ENCODE results near the gene CCR6. TPM values are rescaled to one million over a fixed set of nuclear protein-coding genes. Genes with fewer than 3 reads are reported as not detected.

CCR6 gene
- total and polyA plus RNA-seq, 10 of the 15 experiments (the other 5 are each of a cell fraction or from before 2014, with no cell fraction given) = 2.2 to 7.6 (median 6.7) TPM

DNA sequence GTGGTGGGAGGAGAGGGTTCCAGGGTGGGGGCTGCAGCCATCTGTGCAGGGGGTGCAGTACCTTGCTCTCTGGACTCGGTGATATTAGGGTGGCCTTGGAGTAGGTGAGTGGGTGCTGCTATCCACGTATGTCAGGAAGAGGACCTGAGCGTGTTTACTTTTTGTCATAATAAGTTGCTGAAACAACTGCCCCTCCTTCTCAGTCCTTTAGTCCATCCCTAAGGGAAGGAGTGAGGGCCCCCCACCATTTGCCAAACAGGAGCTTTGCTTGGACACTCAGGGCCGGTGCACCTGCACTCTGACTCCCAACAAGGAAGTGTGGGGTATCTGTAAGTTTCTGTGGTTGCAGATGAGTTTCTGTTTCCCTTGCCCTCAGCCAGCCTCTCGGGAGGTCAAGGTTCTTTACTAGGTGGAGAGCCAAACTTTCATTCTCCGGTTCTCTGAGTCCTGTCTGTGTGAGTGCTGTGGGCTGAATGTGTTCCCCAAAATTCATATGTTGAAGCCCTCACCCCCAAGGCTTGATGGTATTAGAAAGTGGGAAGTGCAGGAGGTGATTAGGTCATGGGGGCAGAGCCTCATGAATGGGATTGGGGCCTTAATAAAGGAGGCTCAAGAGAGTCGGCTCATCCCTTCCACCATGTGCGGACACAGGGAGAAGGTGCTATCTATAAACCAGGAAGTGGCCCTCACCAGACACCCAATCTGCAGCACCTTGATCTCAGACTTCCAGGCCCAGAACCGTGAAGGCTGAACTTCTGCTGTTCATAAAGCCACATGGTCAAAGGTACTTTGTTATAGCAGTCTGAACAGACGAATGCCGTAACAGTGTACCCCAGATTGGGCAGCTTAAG, 19.6 kb upstream of the CCR6 start (continued):
- TF ChIP-seq HDAC2 (IDR thresholded peaks at IDR 0.05) (no peak), YBX1 (IDR thresholded peaks at IDR 0.05) (no peak), KAT2A (conservative IDR thresholded peaks at IDR 0.05; ENCODE audit: control insufficient read depth, low read depth, low read length) (no peak), NFIC (IDR thresholded peaks at IDR 0.05; ENCODE audit: low read depth, low read length) (peak; percentile 59; the same call in 1 of the 2 replicates), SUZ12 (IDR thresholded peaks at IDR 0.05; ENCODE audit: unreplicated experiment) (no peak), MEF2B (IDR thresholded peaks at IDR 0.05; ENCODE audit: partially characterized antibody, poor library complexity, severe bottlenecking) (peak; percentile 52), ZNF217 (IDR thresholded peaks at IDR 0.05) (no peak), SMARCA5 (IDR thresholded peaks at IDR 0.05) (peak; percentile 41; the same call in 1 of the 2 replicates), STAT3 (IDR thresholded peaks at IDR 0.05; ENCODE audit: low read depth, low read length) (no peak), BRCA1 (IDR thresholded peaks at IDR 0.05; ENCODE audit: low read depth, low read length) (no peak), GABPA (IDR thresholded peaks at IDR 0.05; ENCODE audit: low read depth) (no peak), SUPT20H (IDR thresholded peaks at IDR 0.05; ENCODE audit: borderline replicate concordance, control insufficient read depth, low read depth, low read length) (no peak), POLR2AphosphoS2 (IDR thresholded peaks at IDR 0.05; ENCODE audit: low read depth, low read length) (no peak), FOXM1 (IDR thresholded peaks at IDR 0.05; ENCODE audit: low read depth, low read length) (no peak), FOS (IDR thresholded peaks at IDR 0.05; ENCODE audit: borderline replicate concordance, extremely low read depth, insufficient read length) (no peak), JUND (IDR thresholded peaks at IDR 0.05; ENCODE audit: low read depth, low read length) (no peak), RB1 (IDR thresholded peaks at IDR 0.05; ENCODE audit: borderline replicate concordance) (no peak), EP300 (IDR thresholded peaks at IDR 0.05; ENCODE audit: borderline replicate concordance in 1 of 2, control insufficient read depth in 1 of 2, low read depth in 2 of 2, low read length in 2 of 2) (peak; percentile 34 to 56; a peak in 2 of 4 replicates), DPF2 (IDR thresholded peaks at IDR 0.05) (peak; percentile 86; the same call in 1 of the 2 replicates), BMI1 (IDR thresholded peaks at IDR 0.05; ENCODE audit: borderline replicate concordance) (no peak), TBL1XR1 (IDR thresholded peaks at IDR 0.05; ENCODE audit: low read depth, low read length) (peak; percentile 20; the same call in 1 of the 2 replicates), NR2F1 (conservative IDR thresholded peaks at IDR 0.05) (peak; percentile 92)
- TF ChIP-seq, protein P1, sequence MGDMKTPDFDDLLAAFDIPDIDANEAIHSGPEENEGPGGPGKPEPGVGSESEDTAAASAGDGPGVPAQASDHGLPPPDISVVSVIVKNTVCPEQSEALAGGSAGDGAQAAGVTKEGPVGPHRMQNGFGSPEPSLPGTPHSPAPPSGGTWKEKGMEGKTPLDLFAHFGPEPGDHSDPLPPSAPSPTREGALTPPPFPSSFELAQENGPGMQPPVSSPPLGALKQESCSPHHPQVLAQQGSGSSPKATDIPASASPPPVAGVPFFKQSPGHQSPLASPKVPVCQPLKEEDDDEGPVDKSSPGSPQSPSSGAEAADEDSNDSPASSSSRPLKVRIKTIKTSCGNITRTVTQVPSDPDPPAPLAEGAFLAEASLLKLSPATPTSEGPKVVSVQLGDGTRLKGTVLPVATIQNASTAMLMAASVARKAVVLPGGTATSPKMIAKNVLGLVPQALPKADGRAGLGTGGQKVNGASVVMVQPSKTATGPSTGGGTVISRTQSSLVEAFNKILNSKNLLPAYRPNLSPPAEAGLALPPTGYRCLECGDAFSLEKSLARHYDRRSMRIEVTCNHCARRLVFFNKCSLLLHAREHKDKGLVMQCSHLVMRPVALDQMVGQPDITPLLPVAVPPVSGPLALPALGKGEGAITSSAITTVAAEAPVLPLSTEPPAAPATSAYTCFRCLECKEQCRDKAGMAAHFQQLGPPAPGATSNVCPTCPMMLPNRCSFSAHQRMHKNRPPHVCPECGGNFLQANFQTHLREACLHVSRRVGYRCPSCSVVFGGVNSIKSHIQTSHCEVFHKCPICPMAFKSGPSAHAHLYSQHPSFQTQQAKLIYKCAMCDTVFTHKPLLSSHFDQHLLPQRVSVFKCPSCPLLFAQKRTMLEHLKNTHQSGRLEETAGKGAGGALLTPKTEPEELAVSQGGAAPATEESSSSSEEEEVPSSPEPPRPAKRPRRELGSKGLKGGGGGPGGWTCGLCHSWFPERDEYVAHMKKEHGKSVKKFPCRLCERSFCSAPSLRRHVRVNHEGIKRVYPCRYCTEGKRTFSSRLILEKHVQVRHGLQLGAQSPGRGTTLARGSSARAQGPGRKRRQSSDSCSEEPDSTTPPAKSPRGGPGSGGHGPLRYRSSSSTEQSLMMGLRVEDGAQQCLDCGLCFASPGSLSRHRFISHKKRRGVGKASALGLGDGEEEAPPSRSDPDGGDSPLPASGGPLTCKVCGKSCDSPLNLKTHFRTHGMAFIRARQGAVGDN (IDR thresholded peaks at IDR 0.05) = peak; percentile 80
- TF ChIP-seq, protein P2, sequence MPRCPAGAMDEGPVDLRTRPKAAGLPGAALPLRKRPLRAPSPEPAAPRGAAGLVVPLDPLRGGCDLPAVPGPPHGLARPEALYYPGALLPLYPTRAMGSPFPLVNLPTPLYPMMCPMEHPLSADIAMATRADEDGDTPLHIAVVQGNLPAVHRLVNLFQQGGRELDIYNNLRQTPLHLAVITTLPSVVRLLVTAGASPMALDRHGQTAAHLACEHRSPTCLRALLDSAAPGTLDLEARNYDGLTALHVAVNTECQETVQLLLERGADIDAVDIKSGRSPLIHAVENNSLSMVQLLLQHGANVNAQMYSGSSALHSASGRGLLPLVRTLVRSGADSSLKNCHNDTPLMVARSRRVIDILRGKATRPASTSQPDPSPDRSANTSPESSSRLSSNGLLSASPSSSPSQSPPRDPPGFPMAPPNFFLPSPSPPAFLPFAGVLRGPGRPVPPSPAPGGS (IDR thresholded peaks at IDR 0.05; ENCODE audit: borderline replicate concordance, insufficient read depth, low read depth, low read length, poor library complexity, severe bottlenecking) = no peak
- TF ChIP-seq, protein P3, sequence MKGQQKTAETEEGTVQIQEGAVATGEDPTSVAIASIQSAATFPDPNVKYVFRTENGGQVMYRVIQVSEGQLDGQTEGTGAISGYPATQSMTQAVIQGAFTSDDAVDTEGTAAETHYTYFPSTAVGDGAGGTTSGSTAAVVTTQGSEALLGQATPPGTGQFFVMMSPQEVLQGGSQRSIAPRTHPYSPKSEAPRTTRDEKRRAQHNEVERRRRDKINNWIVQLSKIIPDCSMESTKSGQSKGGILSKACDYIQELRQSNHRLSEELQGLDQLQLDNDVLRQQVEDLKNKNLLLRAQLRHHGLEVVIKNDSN (IDR thresholded peaks at IDR 0.05; ENCODE audit: borderline replicate concordance, extremely low read length, insufficient read depth, low read depth, low read length) = no peak

Data from GM12878 (cell line).